GM12872 (cell line): ENCODE results near the gene PAXX.

ENCODE experiments used
- TF ChIP-seq, protein P1 (sequence below): IDR thresholded peaks from 3 replicates; pipeline ENCODE4 v1.5.1; 2011; ENCODE audit warnings: low read depth, mild to moderate bottlenecking, low read length, moderate library complexity; ENCODE audit not compliant: insufficient read depth

PAXX gene

DNA sequence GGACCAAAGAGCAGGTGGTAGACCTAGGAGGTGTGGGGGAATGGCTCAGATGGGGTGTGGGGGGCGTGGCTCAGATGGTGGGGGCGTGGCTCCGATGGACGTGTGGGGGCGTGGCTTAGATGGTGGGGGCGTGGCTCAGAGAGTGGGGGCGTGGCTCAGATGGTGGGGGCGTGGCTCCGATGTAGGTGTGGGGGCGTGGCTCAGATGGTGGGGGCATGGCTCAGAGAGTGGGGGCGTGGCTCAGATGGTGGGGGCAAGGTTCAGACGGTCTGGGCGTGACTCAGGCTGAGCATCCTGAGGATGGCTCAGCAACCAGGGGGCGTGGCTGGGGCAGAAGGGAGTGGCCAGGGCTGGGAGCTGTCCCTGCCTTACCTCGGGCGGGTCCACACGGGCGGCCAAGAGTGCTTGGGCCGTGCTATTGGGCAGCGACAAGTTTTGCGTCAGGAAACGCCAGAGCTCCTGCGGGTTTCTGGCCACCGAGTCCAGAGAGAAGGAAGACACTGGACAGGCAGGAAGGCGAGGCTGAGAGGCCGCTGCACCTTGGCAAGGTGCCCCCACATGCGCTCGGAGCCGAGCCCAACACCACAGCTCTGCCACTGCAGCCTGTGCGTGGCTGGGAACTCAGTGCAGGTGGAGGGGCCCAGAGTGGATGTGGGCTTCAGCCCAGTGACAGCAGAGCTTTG is 29.9 kb downstream of the PAXX start:
- TF ChIP-seq, protein P1, sequence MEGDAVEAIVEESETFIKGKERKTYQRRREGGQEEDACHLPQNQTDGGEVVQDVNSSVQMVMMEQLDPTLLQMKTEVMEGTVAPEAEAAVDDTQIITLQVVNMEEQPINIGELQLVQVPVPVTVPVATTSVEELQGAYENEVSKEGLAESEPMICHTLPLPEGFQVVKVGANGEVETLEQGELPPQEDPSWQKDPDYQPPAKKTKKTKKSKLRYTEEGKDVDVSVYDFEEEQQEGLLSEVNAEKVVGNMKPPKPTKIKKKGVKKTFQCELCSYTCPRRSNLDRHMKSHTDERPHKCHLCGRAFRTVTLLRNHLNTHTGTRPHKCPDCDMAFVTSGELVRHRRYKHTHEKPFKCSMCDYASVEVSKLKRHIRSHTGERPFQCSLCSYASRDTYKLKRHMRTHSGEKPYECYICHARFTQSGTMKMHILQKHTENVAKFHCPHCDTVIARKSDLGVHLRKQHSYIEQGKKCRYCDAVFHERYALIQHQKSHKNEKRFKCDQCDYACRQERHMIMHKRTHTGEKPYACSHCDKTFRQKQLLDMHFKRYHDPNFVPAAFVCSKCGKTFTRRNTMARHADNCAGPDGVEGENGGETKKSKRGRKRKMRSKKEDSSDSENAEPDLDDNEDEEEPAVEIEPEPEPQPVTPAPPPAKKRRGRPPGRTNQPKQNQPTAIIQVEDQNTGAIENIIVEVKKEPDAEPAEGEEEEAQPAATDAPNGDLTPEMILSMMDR, result no peak

DNA sequence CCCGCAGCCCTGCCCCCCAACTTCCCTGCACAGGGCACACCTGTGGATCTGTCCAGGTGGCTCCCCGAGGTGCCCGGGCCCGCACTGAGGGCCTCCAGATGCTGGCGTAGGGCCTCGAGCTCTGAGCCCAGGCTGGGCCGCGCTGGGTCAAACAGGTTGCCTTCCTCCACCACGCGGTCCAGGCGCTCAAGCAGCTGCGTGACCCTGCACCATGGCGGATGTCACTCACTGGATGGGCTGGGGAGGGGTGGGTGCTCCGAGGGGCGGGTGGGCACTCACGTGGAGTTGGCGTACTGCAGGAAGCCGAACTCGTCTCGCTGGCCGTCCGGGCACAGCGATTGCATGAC is 30.4 kb downstream of the PAXX start:
- TF ChIP-seq, protein P1, result no peak

- TF ChIP-seq, protein P1, result no peak
These were observed 30.9 kb downstream of the PAXX start for GRCh38 chr9:137023157-137023556.

GRCh38 chr9:137023583-137023991 is 31.4 kb downstream of the PAXX start:
- TF ChIP-seq, protein P1, result no peak

DNA sequence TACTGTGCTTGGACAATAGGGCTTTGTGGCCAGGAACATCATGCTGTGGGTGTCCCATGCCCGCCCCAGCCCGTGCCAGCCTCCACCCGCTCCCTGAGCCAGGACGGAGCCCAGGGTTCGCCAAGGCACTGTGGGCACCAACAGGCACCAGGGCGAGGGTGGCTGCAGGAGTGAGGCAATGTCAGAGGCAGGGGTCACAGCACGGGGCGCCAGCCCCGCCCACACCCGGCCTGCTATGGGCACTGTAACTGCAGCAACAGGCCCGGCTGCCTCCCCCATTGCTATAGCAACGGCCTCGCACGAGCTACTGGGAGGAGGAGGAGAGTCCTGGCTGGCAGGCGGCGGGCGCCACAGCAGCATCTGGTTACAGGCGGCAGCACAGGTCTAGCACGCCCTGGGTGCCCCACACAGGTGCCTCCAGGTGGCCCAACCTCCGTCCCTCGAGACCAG is 33.3 kb downstream of the PAXX start:
- TF ChIP-seq, protein P1, result no peak

DNA sequence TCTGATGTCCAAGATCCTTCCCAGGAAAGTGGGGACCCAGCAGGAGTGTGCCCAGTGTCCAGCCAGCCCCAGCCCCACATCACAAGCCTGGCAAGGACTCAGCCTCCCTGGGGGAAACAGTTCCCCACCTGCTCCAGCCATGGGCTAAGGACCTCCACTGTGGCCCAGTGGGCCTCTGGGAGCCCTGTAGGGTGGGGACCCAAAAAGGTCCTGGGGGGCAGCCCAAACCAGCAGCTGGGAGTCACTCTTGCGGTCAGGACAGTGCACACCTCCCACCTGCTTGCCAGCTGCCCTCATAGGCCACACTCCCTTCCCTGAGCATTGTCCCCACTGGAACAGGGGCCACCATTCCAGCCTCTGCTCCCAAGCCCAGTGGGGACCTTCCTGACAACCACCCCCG is 34.2 kb downstream of the PAXX start:
- TF ChIP-seq, protein P1, result no peak

DNA sequence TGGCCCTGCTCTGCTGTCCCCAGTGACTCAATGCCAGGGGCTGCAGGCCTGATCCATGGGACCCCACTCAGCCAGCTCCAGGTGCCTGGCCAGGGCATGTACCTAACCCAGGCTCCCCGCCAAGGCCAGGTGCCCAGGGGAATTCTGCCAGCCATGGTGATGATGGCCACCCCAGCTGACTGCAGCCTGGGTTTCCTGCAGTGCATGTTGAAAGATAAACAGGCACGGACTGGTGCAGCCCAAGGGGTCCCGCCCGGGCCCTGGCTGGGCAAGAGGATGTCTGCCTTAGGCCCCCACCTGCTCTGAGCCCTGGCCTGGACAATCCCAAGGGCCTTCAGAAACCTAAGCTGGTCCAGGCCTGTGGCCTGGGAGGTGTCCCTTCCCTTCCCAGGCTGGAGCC is 34.6 kb downstream of the PAXX start:
- TF ChIP-seq, protein P1, result no peak
